AG10803 (cell line): ENCODE results near the gene AMN.

Source experiments
- DNase-seq: peaks from one replicate; pipeline ENCODE4 v3.0.0; 2010; ENCODE audit warnings: low read depth
- H3K4me3 ChIP-seq: 2 replicates; pipeline ENCODE4 v1.5.1; 2011; ENCODE audit warnings: mild to moderate bottlenecking, low read length, control low read depth
- TF ChIP-seq, protein P1 (sequence below): conservative IDR thresholded peaks from 2 replicates; pipeline ENCODE4 v1.5.1; 2011; ENCODE audit warnings: mild to moderate bottlenecking, low read length, control low read depth, inconsistent platforms

Gene AMN

GRCh38 chr14:102882226-102882906, 40.1 kb upstream of the AMN start:
- no peak for DNase-seq
- TF ChIP-seq, protein P1, sequence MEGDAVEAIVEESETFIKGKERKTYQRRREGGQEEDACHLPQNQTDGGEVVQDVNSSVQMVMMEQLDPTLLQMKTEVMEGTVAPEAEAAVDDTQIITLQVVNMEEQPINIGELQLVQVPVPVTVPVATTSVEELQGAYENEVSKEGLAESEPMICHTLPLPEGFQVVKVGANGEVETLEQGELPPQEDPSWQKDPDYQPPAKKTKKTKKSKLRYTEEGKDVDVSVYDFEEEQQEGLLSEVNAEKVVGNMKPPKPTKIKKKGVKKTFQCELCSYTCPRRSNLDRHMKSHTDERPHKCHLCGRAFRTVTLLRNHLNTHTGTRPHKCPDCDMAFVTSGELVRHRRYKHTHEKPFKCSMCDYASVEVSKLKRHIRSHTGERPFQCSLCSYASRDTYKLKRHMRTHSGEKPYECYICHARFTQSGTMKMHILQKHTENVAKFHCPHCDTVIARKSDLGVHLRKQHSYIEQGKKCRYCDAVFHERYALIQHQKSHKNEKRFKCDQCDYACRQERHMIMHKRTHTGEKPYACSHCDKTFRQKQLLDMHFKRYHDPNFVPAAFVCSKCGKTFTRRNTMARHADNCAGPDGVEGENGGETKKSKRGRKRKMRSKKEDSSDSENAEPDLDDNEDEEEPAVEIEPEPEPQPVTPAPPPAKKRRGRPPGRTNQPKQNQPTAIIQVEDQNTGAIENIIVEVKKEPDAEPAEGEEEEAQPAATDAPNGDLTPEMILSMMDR, result no peak
- no peak overlapping the region for H3K4me3 ChIP-seq

GRCh38 chr14:102883089-102883541, 39.3 kb upstream of the AMN start:
- H3K4me3 ChIP-seq, result no peak overlapping the region
- DNase-seq, result no peak
- TF ChIP-seq, protein P1, result no peak

GRCh38 chr14:102883554-102883953, 38.9 kb upstream of the AMN start:
- TF ChIP-seq, protein P1, result no peak
- no peak overlapping the region for H3K4me3 ChIP-seq
- DNase-seq, result no peak

GRCh38 chr14:102885737-102886447, 36.6 kb upstream of the AMN start:
- DNase-seq, result no peak
- H3K4me3 ChIP-seq, result no peak overlapping the region
- TF ChIP-seq, protein P1, result no peak

GRCh38 chr14:102888748-102889147, 33.7 kb upstream of the AMN start:
- H3K4me3 ChIP-seq, result no peak overlapping the region

DNA sequence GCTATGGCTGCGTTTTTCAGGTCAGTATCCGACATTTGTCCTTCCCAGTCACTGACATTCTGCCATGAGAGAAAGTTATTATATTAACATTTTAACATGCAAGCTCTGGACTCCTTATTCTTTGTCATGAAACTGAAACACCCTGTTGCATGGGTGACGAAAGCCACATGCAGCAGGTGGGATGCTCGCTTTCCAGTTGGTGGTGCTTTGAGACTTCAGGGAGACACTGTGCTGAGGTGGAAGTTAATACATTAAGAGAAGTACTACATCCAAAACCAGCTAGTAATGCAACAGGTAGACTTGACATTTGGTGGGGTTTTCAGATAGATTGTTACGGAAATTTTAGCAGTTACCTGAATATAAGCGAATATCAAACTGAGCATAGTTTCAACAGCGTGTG, 32.8 kb upstream of the AMN start:
- DNase-seq, result no peak
- no peak overlapping the region for H3K4me3 ChIP-seq
- TF ChIP-seq, protein P1, result no peak

More at GRCh38 chr14:102888748-102889147, 33.7 kb upstream of the AMN start:
- DNase-seq, result no peak
- TF ChIP-seq, protein P1, result no peak

DNA sequence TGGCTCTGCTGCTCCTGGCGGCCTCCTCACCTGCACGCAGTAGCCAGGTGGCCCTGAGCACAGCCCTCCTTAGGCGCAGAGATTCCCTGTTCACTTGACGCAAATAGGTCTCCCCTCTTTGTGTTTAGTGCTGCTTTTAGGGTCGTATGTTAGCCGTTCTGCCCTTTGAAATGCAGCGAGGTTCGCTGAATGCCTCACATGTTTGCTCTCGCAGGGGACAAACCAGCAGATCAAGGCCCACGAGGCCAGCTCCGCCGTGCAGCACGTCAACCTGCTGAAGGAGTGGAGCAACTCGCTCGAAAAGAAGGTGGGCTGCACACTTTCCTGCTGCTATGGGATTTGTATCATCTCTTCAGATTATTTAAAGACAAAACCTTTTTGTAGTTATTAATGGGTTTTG, 31.4 kb upstream of the AMN start:
- DNase-seq, result no peak
- no peak overlapping the region for H3K4me3 ChIP-seq
- TF ChIP-seq, protein P1, result no peak
